GM13977 (cell line): ENCODE results near the gene SHKBP1.

Experiments used
- DNase-seq: peaks from one replicate; pipeline ENCODE4 v3.0.0; 2012; ENCODE audit warnings: low spot score
- in situ Hi-C: fragments of 300-500 bp; cut with MboI; formaldehyde crosslinking; loops from one replicate; pipeline ENCODE4 v1.12.0; 2022; ENCODE audit warnings: low sequenced_read_pairs, low pct_unique_long_range_greater_than_20kb, mixed read lengths, inconsistent platforms; ENCODE audit not compliant: unreplicated experiment
- TF ChIP-seq, protein P1 (sequence below): IDR thresholded peaks from 2 replicates; pipeline ENCODE4 v1.5.1; 2012; ENCODE audit warnings: mild to moderate bottlenecking, control low read depth; ENCODE audit not compliant: insufficient read depth; ENCODE audit errors: extremely low read depth, missing control alignments

The SHKBP1 gene

DNA sequence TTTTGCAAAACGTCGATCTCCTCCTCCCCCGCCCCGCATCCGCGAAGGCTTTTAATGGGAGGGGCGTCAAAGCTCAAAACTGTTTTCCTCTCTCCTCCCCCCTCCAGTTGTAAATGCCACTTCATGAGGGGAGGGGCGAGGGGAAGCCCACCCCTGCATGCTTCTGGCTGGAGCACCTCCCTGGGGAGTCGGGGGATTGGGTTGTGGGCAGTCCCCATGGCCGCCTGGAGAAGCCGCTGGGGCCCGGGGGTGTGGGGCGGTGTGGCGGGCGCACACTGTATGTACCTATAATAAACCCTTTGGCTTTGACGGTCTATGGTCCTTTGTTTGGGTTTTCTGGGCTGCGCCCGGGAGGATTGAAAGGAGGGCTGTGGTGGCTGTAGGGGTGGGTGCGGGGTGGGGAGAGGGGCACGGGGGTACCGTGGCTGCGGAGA is 505 bp upstream of the SHKBP1 start:
- in situ Hi-C loops = no loop called here
- TF ChIP-seq, protein P1, sequence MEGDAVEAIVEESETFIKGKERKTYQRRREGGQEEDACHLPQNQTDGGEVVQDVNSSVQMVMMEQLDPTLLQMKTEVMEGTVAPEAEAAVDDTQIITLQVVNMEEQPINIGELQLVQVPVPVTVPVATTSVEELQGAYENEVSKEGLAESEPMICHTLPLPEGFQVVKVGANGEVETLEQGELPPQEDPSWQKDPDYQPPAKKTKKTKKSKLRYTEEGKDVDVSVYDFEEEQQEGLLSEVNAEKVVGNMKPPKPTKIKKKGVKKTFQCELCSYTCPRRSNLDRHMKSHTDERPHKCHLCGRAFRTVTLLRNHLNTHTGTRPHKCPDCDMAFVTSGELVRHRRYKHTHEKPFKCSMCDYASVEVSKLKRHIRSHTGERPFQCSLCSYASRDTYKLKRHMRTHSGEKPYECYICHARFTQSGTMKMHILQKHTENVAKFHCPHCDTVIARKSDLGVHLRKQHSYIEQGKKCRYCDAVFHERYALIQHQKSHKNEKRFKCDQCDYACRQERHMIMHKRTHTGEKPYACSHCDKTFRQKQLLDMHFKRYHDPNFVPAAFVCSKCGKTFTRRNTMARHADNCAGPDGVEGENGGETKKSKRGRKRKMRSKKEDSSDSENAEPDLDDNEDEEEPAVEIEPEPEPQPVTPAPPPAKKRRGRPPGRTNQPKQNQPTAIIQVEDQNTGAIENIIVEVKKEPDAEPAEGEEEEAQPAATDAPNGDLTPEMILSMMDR = no peak
- DNase-seq = no peak

DNA sequence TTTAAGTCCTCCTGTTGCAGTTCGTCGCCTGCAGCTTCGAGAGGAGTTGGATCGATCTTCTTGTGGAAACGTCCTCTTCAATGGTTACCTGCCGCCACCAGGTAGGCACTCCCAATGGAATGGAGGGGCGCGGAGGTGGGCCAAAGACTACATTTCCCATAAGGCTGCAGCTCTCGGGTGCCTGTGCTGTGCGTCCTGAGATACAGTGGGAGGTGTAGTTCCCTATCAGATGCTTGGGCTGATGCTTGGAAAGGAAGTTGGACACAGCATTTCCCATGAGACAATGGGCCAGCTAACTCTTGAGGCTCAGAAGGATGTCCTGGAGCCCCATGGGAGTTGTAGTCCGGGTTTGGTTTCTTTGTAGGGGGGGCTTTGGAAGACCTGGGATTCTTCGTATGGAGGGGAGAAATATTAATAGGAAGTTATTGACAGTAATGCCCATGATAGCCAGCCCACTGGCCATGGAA is 1.8 kb downstream of the SHKBP1 start:
- in situ Hi-C loops = no loop called here
- TF ChIP-seq, protein P1 = no peak
- DNase-seq = no peak

DNA sequence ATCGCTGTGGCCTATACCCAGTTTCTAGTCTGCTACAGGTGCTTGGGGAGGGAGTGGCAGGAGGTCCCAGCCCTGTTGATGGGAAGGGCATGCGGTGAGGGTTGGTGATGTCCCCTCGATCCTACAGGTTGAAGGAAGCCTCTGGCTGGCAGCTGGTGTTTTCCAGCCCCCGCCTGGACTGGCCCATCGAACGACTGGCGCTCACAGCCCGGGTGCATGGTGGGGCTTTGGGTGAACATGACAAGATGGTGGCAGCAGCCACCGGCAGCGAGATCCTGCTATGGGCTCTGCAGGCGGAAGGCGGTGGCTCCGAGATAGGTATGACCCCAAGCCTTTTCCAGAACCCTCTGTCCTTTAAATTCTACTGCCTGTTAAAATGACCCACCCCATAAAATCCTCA is 3.9 kb downstream of the SHKBP1 start:
- no peak for DNase-seq
- in situ Hi-C loops = no loop called here
- TF ChIP-seq, protein P1 = no peak

DNA sequence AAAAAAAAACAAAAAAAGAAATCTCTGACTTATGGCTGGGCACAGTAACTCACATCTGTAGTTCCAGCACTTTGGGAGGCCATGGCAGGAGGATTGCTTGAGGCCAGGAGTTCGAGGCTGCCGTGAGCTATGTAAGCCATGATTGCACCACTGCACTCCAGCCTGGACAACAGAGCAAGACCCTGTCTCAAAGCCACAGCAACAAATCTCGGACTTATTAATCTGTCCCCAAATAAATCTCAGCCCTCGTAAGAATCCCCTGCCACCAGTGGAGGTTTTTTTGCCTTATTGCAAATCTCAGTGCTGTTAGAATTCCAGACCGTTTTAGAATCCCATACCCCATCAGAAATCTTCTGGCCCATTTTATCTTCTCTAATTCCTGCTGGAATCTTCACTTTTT is 4.9 kb downstream of the SHKBP1 start:
- TF ChIP-seq, protein P1 = no peak
- DNase-seq = no peak
- in situ Hi-C loops = no loop called here

DNA sequence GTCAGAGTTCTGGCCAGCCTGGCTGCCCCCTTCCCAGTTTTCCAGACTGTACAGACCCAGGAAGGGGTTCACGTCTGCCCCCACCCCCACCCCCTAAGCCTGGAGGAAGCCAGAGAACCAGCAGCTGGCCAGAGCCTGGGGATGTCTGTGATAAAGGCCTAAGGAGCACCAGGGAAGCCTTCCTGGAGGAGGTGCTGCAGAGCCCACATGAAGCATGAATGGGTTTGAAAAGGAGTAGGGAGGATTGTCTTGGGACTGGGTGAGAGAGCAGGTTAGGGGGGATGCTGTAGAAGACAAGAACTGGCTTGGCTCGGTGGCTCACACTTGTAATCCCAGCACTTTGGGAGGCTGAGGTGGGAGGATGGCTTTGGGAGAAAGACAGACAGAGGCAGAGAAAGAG is 5.8 kb downstream of the SHKBP1 start:
- in situ Hi-C loops = no loop called here
- no peak for DNase-seq
- TF ChIP-seq, protein P1 = no peak

DNA sequence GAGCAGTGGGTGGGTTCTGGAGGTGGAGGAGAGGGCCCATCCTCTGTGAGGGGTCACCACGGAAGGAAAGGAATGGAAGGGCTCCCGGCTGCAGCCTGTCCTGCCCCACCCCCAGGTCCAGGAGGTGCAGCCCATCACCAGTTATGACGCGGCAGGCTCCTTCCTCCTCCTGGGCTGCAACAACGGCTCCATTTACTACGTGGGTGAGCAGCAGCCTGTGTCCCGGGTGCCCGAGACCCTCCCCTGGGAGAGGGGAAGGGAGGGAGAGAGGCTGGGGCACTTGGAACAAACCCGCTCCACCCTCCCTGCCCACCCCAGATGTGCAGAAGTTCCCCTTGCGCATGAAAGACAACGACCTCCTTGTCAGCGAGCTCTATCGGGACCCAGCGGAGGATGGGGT is 6.6 kb downstream of the SHKBP1 start:
- in situ Hi-C loops = no loop called here
- TF ChIP-seq, protein P1 = no peak
- DNase-seq = no peak

DNA sequence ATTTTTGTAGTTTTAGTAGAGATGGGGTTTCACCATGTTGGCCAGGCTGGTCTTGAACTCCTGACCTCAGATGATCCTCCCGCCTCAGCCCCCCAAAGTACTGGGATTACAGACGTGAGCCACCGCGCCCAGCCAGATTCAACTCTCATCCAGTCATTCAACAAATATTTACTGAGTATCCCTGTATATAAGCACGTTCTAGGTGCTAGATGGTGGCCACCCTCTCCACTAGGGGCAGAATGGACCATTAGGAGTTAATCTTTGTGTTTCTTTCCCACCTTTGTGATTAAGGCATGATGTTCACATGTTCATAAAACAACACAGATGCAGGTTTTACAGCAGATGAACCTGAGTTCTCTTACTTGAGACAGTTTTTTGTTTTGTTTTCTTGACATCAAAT is 7.3 kb downstream of the SHKBP1 start:
- in situ Hi-C loops = no loop called here
- no peak for DNase-seq

More for the DNA sequence above, 7.3 kb downstream of the SHKBP1 start:
- TF ChIP-seq, protein P1 = peak; percentile 45
